GM12878 (cell line): ENCODE measurements around the gene STYXL2. TPM values are rescaled to one million over a fixed set of nuclear protein-coding genes. Genes with fewer than 3 reads are reported as not detected.

Experiments used
- BACH1 ChIP-seq: fragments of 450-650 bp; IDR thresholded peaks from 2 replicates; pipeline ENCODE4 v1.6.1; 2017; ENCODE audit warnings: mild to moderate bottlenecking, borderline replicate concordance
- BCL3 ChIP-seq: IDR thresholded peaks from 2 replicates; pipeline ENCODE4 v1.6.1; 2011; ENCODE audit warnings: borderline replicate concordance, low read depth, mild to moderate bottlenecking, moderate library complexity, low read length; ENCODE audit not compliant: insufficient read depth, poor library complexity, severe bottlenecking
- BCLAF1 ChIP-seq: fragments of 450-650 bp; IDR thresholded peaks from 2 replicates; pipeline ENCODE4 v1.6.1; 2017; ENCODE audit warnings: antibody characterized with exemption, mild to moderate bottlenecking, moderate library complexity
- CTCF ChIP-seq, 3 experiments: IDR thresholded peaks in 2 of 3; conservative IDR thresholded peaks in 1 of 3; 2 replicates each; pipeline ENCODE4 v1.5.1; 2011; ENCODE audit warnings: low read depth in 3 of 3, low read length in 3 of 3, mild to moderate bottlenecking in 3 of 3, control low read depth in 2 of 3, moderate library complexity in 2 of 3, inconsistent platforms in 1 of 3, mixed read lengths in 1 of 3; ENCODE audit not compliant: control insufficient read depth in 2 of 3, insufficient read depth in 1 of 3; ENCODE audit errors: extremely low read depth in 1 of 3
- NFXL1 ChIP-seq: fragments of 450-650 bp; IDR thresholded peaks from 2 replicates; pipeline ENCODE4 v1.6.1; 2017; ENCODE audit warnings: antibody characterized with exemption, mild to moderate bottlenecking, borderline replicate concordance
- NFYB ChIP-seq: IDR thresholded peaks from 2 replicates; pipeline ENCODE4 v1.6.1; 2011; ENCODE audit warnings: low read depth, mild to moderate bottlenecking, low read length, improper control_type of control experiment, moderate library complexity; ENCODE audit not compliant: insufficient read depth
- POLR2AphosphoS2 ChIP-seq: IDR thresholded peaks from 2 replicates; pipeline ENCODE4 v1.6.1; 2011; ENCODE audit warnings: low read depth, mild to moderate bottlenecking, low read length, improper control_type of control experiment, moderate library complexity
- polyA plus RNA-seq, 11 experiments: library from polyadenylated mRNA; depleted of rRNA in 4 of 11; unstranded in 6 of 11; stranded (reverse) in 5 of 11; fragments of >200 nt; fragmentation: Nextera tagmentation in 4 of 11; fragmentation: Illumina TruSeq in 1 of 11; extraction: Ambion mirVana in 4 of 11; extraction: Trizol in 1 of 11; gene quantifications; 1 replicate in 1 of 11; 2 replicates in 10 of 11; pipeline versions ENCODE4 v1.2.1 to v1.2.3, GENCODE V29; 2011 to 2016; ENCODE audit warnings: inconsistent platforms in 2 of 11, missing spikeins in 2 of 11, low read depth in 1 of 11
- total RNA-seq, 4 experiments: library from RNA; depleted of rRNA in 3 of 4; stranded (reverse); fragments of >200 nt in 3 of 4; fragmentation: Illumina TruSeq in 1 of 4; extraction: Trizol in 1 of 4; gene quantifications; 2 replicates each; pipeline versions ENCODE4 v1.2.1 to v1.2.3, GENCODE V29; 2013 to 2021

Gene STYXL2
- total and polyA plus RNA-seq, 10 of the 15 experiments (the other 5 are each of a cell fraction or from before 2014, with no cell fraction given) = under 0.01 to 0.08 (median 0.03) TPM; not detected in 7

GRCh38 chr1:167077868-167078210, 16.0 kb upstream of the STYXL2 start (continued):
- TF ChIP-seq BCL3 = no peak
- no peak for TF ChIP-seq NFYB
- TF ChIP-seq BACH1 = no peak
- no peak for TF ChIP-seq BCLAF1
- no peak for TF ChIP-seq POLR2AphosphoS2
- TF ChIP-seq NFXL1 = no peak
- no peak for TF ChIP-seq CTCF (IDR thresholded peaks at IDR 0.05 in 2 of 3, conservative IDR thresholded peaks at IDR 0.05 in 1 of 3; ENCODE audit: control insufficient read depth in 2 of 3, extremely low read depth in 1 of 3, insufficient read depth in 1 of 3, low read depth in 3 of 3, low read length in 3 of 3)
